Ishikawa (cell line): ENCODE results near the gene NPLOC4.

Experiments
- CEBPB ChIP-seq: IDR thresholded peaks from 2 replicates; pipeline ENCODE4 v1.6.1; 2012
- CREB1 ChIP-seq: IDR thresholded peaks from 2 replicates; pipeline ENCODE4 v1.6.1; 2012; ENCODE audit warnings: low read depth
- EGR1 ChIP-seq: IDR thresholded peaks from 2 replicates; pipeline ENCODE4 v1.6.1; 2012
- EP300 ChIP-seq: IDR thresholded peaks from 2 replicates; pipeline ENCODE4 v1.6.1; 2012; ENCODE audit warnings: borderline replicate concordance
- FOXM1 ChIP-seq: IDR thresholded peaks from 2 replicates; pipeline ENCODE4 v1.6.1; 2012; ENCODE audit warnings: low read depth, borderline replicate concordance
- MAX ChIP-seq: IDR thresholded peaks from 2 replicates; pipeline ENCODE4 v1.6.1; 2012
- NFIC ChIP-seq: IDR thresholded peaks from 2 replicates; pipeline ENCODE4 v1.6.1; 2012
- RAD21 ChIP-seq: IDR thresholded peaks from 2 replicates; pipeline ENCODE4 v1.6.1; 2012; ENCODE audit warnings: low read depth
- REST ChIP-seq: IDR thresholded peaks from 2 replicates; pipeline ENCODE4 v1.6.1; 2012; ENCODE audit warnings: low read depth, mild to moderate bottlenecking
- TAF1 ChIP-seq: IDR thresholded peaks from 2 replicates; pipeline ENCODE4 v1.6.1; 2012; ENCODE audit warnings: low read depth, mild to moderate bottlenecking
- TCF12 ChIP-seq: IDR thresholded peaks from 2 replicates; pipeline ENCODE4 v1.6.1; 2012; ENCODE audit warnings: low read depth
- TEAD4 ChIP-seq: IDR thresholded peaks from 2 replicates; pipeline ENCODE4 v1.6.1; 2012
- USF1 ChIP-seq: IDR thresholded peaks from 2 replicates; pipeline ENCODE4 v1.6.1; 2012
- YY1 ChIP-seq: IDR thresholded peaks from 2 replicates; pipeline ENCODE4 v1.6.1; 2012; ENCODE audit warnings: low read depth
- ZBTB7A ChIP-seq: IDR thresholded peaks from 2 replicates; pipeline ENCODE4 v1.6.1; 2012; ENCODE audit warnings: low read depth

Gene NPLOC4

GRCh38 chr17:81586096-81586495, 50.8 kb downstream of the NPLOC4 start:
- TF ChIP-seq EGR1 (no peak), TAF1 (no peak), NFIC (no peak), YY1 (no peak), USF1 (no peak), MAX (no peak), TEAD4 (no peak), ZBTB7A (no peak), FOXM1 (no peak), REST (no peak), TCF12 (no peak), RAD21 (no peak)

- no peak for TF ChIP-seq NFIC
These were observed 53.1 kb downstream of the NPLOC4 start for GRCh38 chr17:81583589-81584342.

- TF ChIP-seq ZBTB7A (no peak), MAX (no peak), CREB1 (no peak), TEAD4 (no peak), EP300 (no peak), USF1 (no peak), YY1 (no peak), TCF12 (no peak), RAD21 (no peak), EGR1 (no peak), NFIC (no peak), FOXM1 (no peak)
These were observed 54.2 kb downstream of the NPLOC4 start for GRCh38 chr17:81582749-81583148.

GRCh38 chr17:81582341-81582740, 54.6 kb downstream of the NPLOC4 start:
- TF ChIP-seq FOXM1 (no peak), EP300 (no peak), CEBPB (no peak), YY1 (no peak), RAD21 (no peak), USF1 (no peak), TEAD4 (no peak), REST (no peak), EGR1 (no peak), MAX (no peak), TAF1 (no peak), ZBTB7A (no peak)

- TF ChIP-seq USF1 (no peak), CEBPB (no peak), ZBTB7A (no peak), EGR1 (no peak), MAX (no peak), REST (no peak)
These were observed 55.2 kb downstream of the NPLOC4 start for GRCh38 chr17:81581758-81582157.
